NCI-H510A treated with DMSO at 0.1 percent for 48 hours (cell line): ENCODE data around the gene CACTIN.
"Not testable (repeated sequence)": the region's sequence is repeated elsewhere in the genome, so short reads cannot be mapped to it uniquely, and the experiment has no call there.

Experiments
- DNase-seq: peaks from one replicate; lab custom pipeline; 2025; lab: John Stamatoyannopoulos, UW

The CACTIN gene

GRCh38 chr19:3646336-3647092 lies 19.9 kb upstream of the CACTIN start:
- no peak for DNase-seq

- DNase-seq = no peak
Observed at GRCh38 chr19:3645726-3646125, 19.1 kb upstream of the CACTIN start.

GRCh38 chr19:3645067-3645396 lies 18.4 kb upstream of the CACTIN start:
- no peak for DNase-seq

GRCh38 chr19:3644351-3645066 lies 17.9 kb upstream of the CACTIN start:
- no peak for DNase-seq

- no peak for DNase-seq
Observed at GRCh38 chr19:3643674-3644313, 17.2 kb upstream of the CACTIN start.

- DNase-seq = no peak
Observed at GRCh38 chr19:3642987-3643673, 16.5 kb upstream of the CACTIN start.

GRCh38 chr19:3642296-3642695 lies 15.7 kb upstream of the CACTIN start:
- no peak for DNase-seq

GRCh38 chr19:3641515-3642269 lies 15.1 kb upstream of the CACTIN start:
- DNase-seq = no peak

GRCh38 chr19:3639479-3639878 lies 12.9 kb upstream of the CACTIN start:
- DNase-seq = no peak

- DNase-seq = no peak
Observed at GRCh38 chr19:3638208-3639193, 11.9 kb upstream of the CACTIN start.

GRCh38 chr19:3637621-3638020 lies 11.0 kb upstream of the CACTIN start:
- DNase-seq = no peak

- DNase-seq = no peak
Observed at GRCh38 chr19:3636962-3637361, 10.4 kb upstream of the CACTIN start.

- no peak for DNase-seq
Observed at GRCh38 chr19:3636506-3636905, 9.9 kb upstream of the CACTIN start.

- DNase-seq = no peak
Observed at GRCh38 chr19:3634496-3635045, 8.0 kb upstream of the CACTIN start.

- DNase-seq = no peak
Observed at GRCh38 chr19:3633559-3633988, 7.0 kb upstream of the CACTIN start.

GRCh38 chr19:3632739-3633558 lies 6.4 kb upstream of the CACTIN start:
- DNase-seq = no peak

GRCh38 chr19:3632098-3632497 lies 5.5 kb upstream of the CACTIN start:
- no peak for DNase-seq

GRCh38 chr19:3631053-3631861 lies 4.7 kb upstream of the CACTIN start:
- DNase-seq = no peak

- DNase-seq = not testable (repeated sequence)
Observed at GRCh38 chr19:3628766-3629165, 2.2 kb upstream of the CACTIN start.
